ENCODE measurements around the gene ELL2.
A peak's percentile ranks its signal among the peaks of the same experiment; 100 is the strongest.

The ELL2 gene

GRCh38 chr5:95899006-95899405 is 62.6 kb downstream of the ELL2 start:
- no peak overlapping the region for H3K4me3 ChIP-seq (ENCODE audit: low read depth, low read length)
- TF ChIP-seq CTCF (IDR thresholded peaks at IDR 0.05; ENCODE audit: control insufficient read depth, extremely low read depth, insufficient read depth), result no peak
- no peak for DNase-seq (ENCODE audit: low read depth)

- H3K4me3 ChIP-seq (ENCODE audit: low read depth, low read length), result no peak overlapping the region
- DNase-seq (ENCODE audit: low read depth), result no peak
- TF ChIP-seq CTCF (IDR thresholded peaks at IDR 0.05; ENCODE audit: control insufficient read depth, extremely low read depth, insufficient read depth), result no peak
These were observed 65.9 kb downstream of the ELL2 start for GRCh38 chr5:95895771-95896170.

- no peak for TF ChIP-seq CTCF (IDR thresholded peaks at IDR 0.05; ENCODE audit: control insufficient read depth, extremely low read depth, insufficient read depth)
- H3K4me3 ChIP-seq (ENCODE audit: low read depth, low read length), result no peak overlapping the region
- no peak for DNase-seq (ENCODE audit: low read depth)
These were observed 66.4 kb downstream of the ELL2 start for GRCh38 chr5:95895251-95895650.

- TF ChIP-seq CTCF (IDR thresholded peaks at IDR 0.05; ENCODE audit: control insufficient read depth, extremely low read depth, insufficient read depth), result peak; percentile 63
- H3K4me3 ChIP-seq (ENCODE audit: low read depth, low read length), result no peak overlapping the region
- no peak for DNase-seq (ENCODE audit: low read depth)
These were observed 68.8 kb downstream of the ELL2 start for GRCh38 chr5:95892784-95893354.

- TF ChIP-seq CTCF (IDR thresholded peaks at IDR 0.05; ENCODE audit: control insufficient read depth, extremely low read depth, insufficient read depth), result no peak
- no peak for DNase-seq (ENCODE audit: low read depth)
These were observed 70.2 kb downstream of the ELL2 start for GRCh38 chr5:95891499-95891898.

GRCh38 chr5:95889076-95889475 is 72.6 kb downstream of the ELL2 start:
- no peak for DNase-seq (ENCODE audit: low read depth)
- TF ChIP-seq CTCF (IDR thresholded peaks at IDR 0.05; ENCODE audit: control insufficient read depth, extremely low read depth, insufficient read depth), result no peak
- H3K4me3 ChIP-seq (ENCODE audit: low read depth, low read length), result no peak overlapping the region

More at GRCh38 chr5:95891499-95891898, 70.2 kb downstream of the ELL2 start:
- no peak overlapping the region for H3K4me3 ChIP-seq (ENCODE audit: low read depth, low read length)

GRCh38 chr5:95887977-95888376 is 73.7 kb downstream of the ELL2 start:
- no peak overlapping the region for H3K4me3 ChIP-seq (ENCODE audit: low read depth, low read length)
- TF ChIP-seq CTCF (IDR thresholded peaks at IDR 0.05; ENCODE audit: control insufficient read depth, extremely low read depth, insufficient read depth), result no peak
- no peak for DNase-seq (ENCODE audit: low read depth)

Measured in LNCaP clone FGC (cell line).